Measurements from ENCODE around the gene MICALL2.

- no peak for TF ChIP-seq POLR2A (IDR thresholded peaks at IDR 0.05; ENCODE audit: low read length)
- TF ChIP-seq GATA1 (IDR thresholded peaks at IDR 0.05; ENCODE audit: low read depth, low read length), result no peak
Measured at GRCh38 chr7:1415389-1415990, 43.8 kb downstream of the MICALL2 start.
